HEK293T (cell line): ENCODE data around the gene REV3L.
A peak's percentile ranks its signal among the peaks of the same experiment; 100 is the strongest.
"Not testable (repeated sequence)": the region's sequence is repeated elsewhere in the genome, so short reads cannot be mapped to it uniquely, and the experiment has no call there.

Experiments used
- CTCF ChIA-PET: fragments of 350-600 bp; formaldehyde crosslinking; extraction: SDS; loops from one replicate; lab custom pipeline; 2021; ENCODE audit warnings: antibody characterized with exemption, inconsistent platforms; lab: Yijun Ruan, JAX
- POLR2A ChIA-PET: fragments of 350-600 bp; formaldehyde crosslinking; extraction: SDS; loops from one replicate; lab custom pipeline; 2020; ENCODE audit warnings: antibody characterized with exemption, inconsistent platforms; lab: Yijun Ruan, JAX
- DNase-seq: peaks from one replicate; pipeline ENCODE4 v3.0.0; 2012; ENCODE audit warnings: mixed read lengths; ENCODE audit errors: extremely low spot score
- ARNT ChIP-seq: fragments of 450-650 bp; IDR thresholded peaks from 2 replicates; pipeline ENCODE4 v1.6.1; 2017; ENCODE audit warnings: mild to moderate bottlenecking
- BHLHE40 ChIP-seq: fragments of 450-650 bp; IDR thresholded peaks from 2 replicates; pipeline ENCODE4 v1.6.1; 2016; ENCODE audit warnings: mild to moderate bottlenecking, moderate library complexity, borderline replicate concordance
- CTBP1 ChIP-seq: fragments of 450-650 bp; IDR thresholded peaks from 2 replicates; pipeline ENCODE4 v1.6.1; 2016; ENCODE audit warnings: borderline replicate concordance
- ELF4 ChIP-seq: fragments of 450-650 bp; IDR thresholded peaks from 2 replicates; pipeline ENCODE4 v1.6.1; 2017; ENCODE audit warnings: antibody characterized with exemption
- FOXA1 ChIP-seq: fragments of 450-650 bp; IDR thresholded peaks from 2 replicates; pipeline ENCODE4 v1.6.1; 2016; ENCODE audit warnings: mild to moderate bottlenecking
- FOXK2 ChIP-seq: fragments of 450-650 bp; IDR thresholded peaks from 2 replicates; pipeline ENCODE4 v1.6.1; 2016; ENCODE audit warnings: mild to moderate bottlenecking
- FOXM1 ChIP-seq: fragments of 450-650 bp; IDR thresholded peaks from 2 replicates; pipeline ENCODE4 v1.6.1; 2017; ENCODE audit warnings: mild to moderate bottlenecking, borderline replicate concordance
- HDGF ChIP-seq: fragments of 450-650 bp; IDR thresholded peaks from 2 replicates; pipeline ENCODE4 v1.6.1; 2017; ENCODE audit warnings: antibody characterized with exemption, borderline replicate concordance
- L3MBTL2 ChIP-seq: fragments of 450-650 bp; conservative IDR thresholded peaks from 2 replicates; pipeline ENCODE4 v1.6.1; 2016; ENCODE audit warnings: mild to moderate bottlenecking
- LEF1 ChIP-seq: fragments of 450-650 bp; IDR thresholded peaks from 2 replicates; pipeline ENCODE4 v1.6.1; 2017; ENCODE audit warnings: mild to moderate bottlenecking, borderline replicate concordance
- NFRKB ChIP-seq: fragments of 450-650 bp; IDR thresholded peaks from 2 replicates; pipeline ENCODE4 v1.6.1; 2016; ENCODE audit warnings: mild to moderate bottlenecking, moderate library complexity
- PKNOX1 ChIP-seq: fragments of 450-650 bp; IDR thresholded peaks from 2 replicates; pipeline ENCODE4 v1.6.1; 2016
- SP1 ChIP-seq: fragments of 450-650 bp; IDR thresholded peaks from 2 replicates; pipeline ENCODE4 v1.6.1; 2017
- SUZ12 ChIP-seq: fragments of 450-650 bp; IDR thresholded peaks from 2 replicates; pipeline ENCODE4 v1.6.1; 2016; ENCODE audit warnings: mild to moderate bottlenecking
- TARDBP ChIP-seq: fragments of 450-650 bp; IDR thresholded peaks from 2 replicates; pipeline ENCODE4 v1.6.1; 2016
- ZNF384 ChIP-seq: fragments of 450-650 bp; IDR thresholded peaks from 2 replicates; pipeline ENCODE4 v1.6.1; 2016

The REV3L gene

DNA sequence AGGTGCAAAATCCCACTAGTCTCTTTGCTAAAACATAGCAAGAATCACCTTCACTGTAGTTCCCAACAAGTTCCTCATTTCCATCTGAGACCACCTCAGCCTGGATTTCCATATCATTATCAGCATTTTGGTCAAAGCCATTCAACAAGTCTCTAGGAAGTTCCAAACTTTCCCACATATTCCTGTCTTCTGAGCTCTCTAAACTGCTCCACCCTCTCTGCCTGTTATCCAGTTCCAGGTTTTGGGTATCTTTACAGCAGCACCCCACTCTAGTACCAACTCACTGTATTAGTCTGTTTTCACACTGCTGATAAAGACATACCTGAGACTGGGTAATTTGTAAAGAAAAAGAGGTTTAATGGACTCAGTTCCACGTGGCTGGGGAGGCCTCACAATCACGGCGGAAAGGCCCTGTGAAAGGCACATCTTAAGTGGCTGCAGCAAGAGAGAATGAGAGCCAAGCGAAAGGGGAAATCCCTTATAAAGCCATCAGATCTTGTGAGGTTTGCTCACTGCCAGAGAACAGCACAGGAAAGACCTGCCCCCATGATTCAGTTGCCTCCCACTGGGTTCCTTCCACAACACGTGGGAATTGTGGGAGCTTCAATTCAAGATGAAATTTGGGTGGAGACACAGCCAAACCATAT is 192.2 kb downstream of the REV3L start:
- CTCF ChIA-PET, DNase-seq, POLR2A ChIA-PET: not testable (repeated sequence)

GRCh38 chr6:111284356-111284755 is 198.7 kb downstream of the REV3L start:
- POLR2A ChIA-PET, DNase-seq: not testable (repeated sequence)
- CTCF ChIA-PET: interaction anchor here (0.9 kb wide), 1 partner anchor 9 kb away, joined by 3 read pairs; no protein-coding TSS in a partner anchor

More for the DNA sequence above, 192.2 kb downstream of the REV3L start:
- peak; percentile 46 for TF ChIP-seq L3MBTL2

DNA sequence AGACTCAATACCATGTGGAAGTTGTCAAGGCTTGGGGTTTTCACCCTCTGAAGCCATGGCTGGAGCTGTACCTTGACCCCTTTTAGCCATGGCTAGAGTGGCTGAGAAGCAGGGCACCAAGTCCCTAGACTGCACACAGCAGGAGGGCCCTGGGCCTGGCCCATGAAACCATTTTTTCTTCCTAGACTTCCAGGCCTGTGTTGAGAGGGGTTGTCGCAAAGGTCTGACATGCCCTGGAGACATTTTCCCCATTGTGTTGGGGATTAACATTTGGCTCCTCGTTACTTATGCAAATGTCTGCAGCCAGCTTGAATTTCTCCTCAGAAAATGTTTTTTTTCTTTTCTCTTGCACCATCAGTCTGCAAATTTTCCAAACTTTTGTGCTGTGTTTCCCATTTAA is 199.3 kb downstream of the REV3L start:
- CTCF ChIA-PET: interaction anchor here (0.6 to 0.9 kb wide), 2 partner anchors 10 to 125 kb away, joined by 3 to 4 read pairs; no protein-coding TSS in a partner anchor
- POLR2A ChIA-PET: interaction anchor here (0.7 kb wide), 1 partner anchor 199 kb away, joined by 3 read pairs; the partner anchor contains the start of gene REV3L
- no peak for DNase-seq
- no peak for TF ChIP-seq ARNT
- no peak for TF ChIP-seq LEF1
- no peak for TF ChIP-seq FOXM1
- no peak for TF ChIP-seq TARDBP
- TF ChIP-seq BHLHE40: no peak
- TF ChIP-seq ZNF384: no peak
- TF ChIP-seq NFRKB: no peak
- no peak for TF ChIP-seq SP1
- TF ChIP-seq CTBP1: no peak
- no peak for TF ChIP-seq SUZ12
- no peak for TF ChIP-seq FOXA1
- TF ChIP-seq L3MBTL2: no peak
- no peak for TF ChIP-seq ELF4
- no peak for TF ChIP-seq HDGF
- TF ChIP-seq PKNOX1: no peak

DNA sequence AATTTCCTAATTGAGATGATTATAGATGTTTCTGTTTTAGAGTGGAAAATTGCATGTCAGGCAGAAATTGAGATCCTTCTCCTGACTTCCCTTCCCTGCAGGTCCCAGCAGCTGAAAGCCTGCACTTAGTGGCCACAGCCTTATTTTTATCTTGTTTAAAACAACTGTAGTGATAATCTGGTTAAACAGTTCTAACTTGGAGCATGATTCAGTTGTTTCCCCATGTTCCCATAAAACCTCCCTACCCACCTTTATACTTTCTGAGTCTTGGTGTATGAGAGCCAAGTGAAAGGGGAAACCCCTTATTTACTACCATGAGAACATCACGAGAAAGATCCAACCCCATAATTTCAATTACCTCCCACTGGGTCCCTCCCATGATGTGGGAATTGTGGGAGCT is 200.5 kb downstream of the REV3L start:
- ChIA-PET CTCF (no interaction called here), POLR2A (no interaction called here)
- no peak for DNase-seq
- TF ChIP-seq SP1: no peak
- TF ChIP-seq ZNF384: no peak
- TF ChIP-seq BHLHE40: no peak
- no peak for TF ChIP-seq FOXA1
- no peak for TF ChIP-seq NFRKB
- no peak for TF ChIP-seq HDGF
- TF ChIP-seq PKNOX1: no peak
- TF ChIP-seq SUZ12: no peak
- no peak for TF ChIP-seq TARDBP
- no peak for TF ChIP-seq FOXM1
- no peak for TF ChIP-seq LEF1
- no peak for TF ChIP-seq ARNT
- TF ChIP-seq ELF4: no peak

GRCh38 chr6:111280445-111280955 is 202.5 kb downstream of the REV3L start:
- DNase-seq: no peak
- ChIA-PET CTCF (no interaction called here), POLR2A (no interaction called here)
- no peak for TF ChIP-seq ARNT
- no peak for TF ChIP-seq NFRKB
- no peak for TF ChIP-seq TARDBP
- no peak for TF ChIP-seq FOXM1
- TF ChIP-seq PKNOX1: no peak
- TF ChIP-seq ELF4: no peak
- TF ChIP-seq SP1: no peak
- TF ChIP-seq LEF1: no peak
- no peak for TF ChIP-seq HDGF
- TF ChIP-seq L3MBTL2: no peak
- TF ChIP-seq BHLHE40: no peak
- no peak for TF ChIP-seq SUZ12
- TF ChIP-seq FOXA1: no peak
- TF ChIP-seq ZNF384: no peak
- TF ChIP-seq CTBP1: no peak
- TF ChIP-seq FOXK2: no peak

DNA sequence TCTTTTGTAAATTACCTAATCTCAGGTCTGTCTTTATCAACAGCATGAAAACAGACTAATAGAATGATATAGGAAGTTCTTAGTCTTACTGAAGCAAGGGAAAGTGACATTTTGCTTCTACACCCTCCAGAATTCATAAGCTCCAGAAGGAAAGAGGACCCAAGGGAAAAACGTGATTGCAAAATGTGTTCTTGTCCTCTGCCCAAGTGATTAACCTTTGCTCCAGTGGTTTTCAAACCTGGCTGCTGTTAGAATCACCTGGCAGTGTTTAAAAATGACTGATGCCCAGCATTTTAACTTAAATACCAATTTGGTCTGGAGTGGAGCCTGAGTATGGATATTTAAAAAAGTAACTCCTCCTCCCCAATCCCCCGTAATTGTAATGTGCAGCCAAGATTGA is 204.3 kb downstream of the REV3L start:
- DNase-seq: no peak
- ChIA-PET POLR2A (no interaction called here), CTCF (no interaction called here)
- TF ChIP-seq ZNF384 (no peak), PKNOX1 (no peak), LEF1 (no peak), ELF4 (no peak), SP1 (no peak), FOXM1 (no peak), FOXK2 (no peak), CTBP1 (no peak), HDGF (no peak), ARNT (no peak), TARDBP (no peak), L3MBTL2 (no peak)
